PC-9 (cell line): Measurements from ENCODE around the gene MAPT. TPM values are rescaled to one million over a fixed set of nuclear protein-coding genes. Genes with fewer than 3 reads are reported as not detected.

ENCODE experiments used
- BruUV-seq: library from RNA; stranded (reverse); fragments of 400-500 nt; replicated peaks from 2 replicates; lab custom pipeline; 2021; lab: Mats Ljungman, UMichigan
- CTCF ChIA-PET: fragments of 300-600 bp; sonication (Branson Sonifier 250); formaldehyde crosslinking; loops from one replicate; lab custom pipeline; 2022; ENCODE audit warnings: antibody characterized with exemption; lab: Charles Lee
- POLR2A ChIA-PET: fragments of 300-600 bp; sonication (Branson Sonifier 250); formaldehyde crosslinking; loops from one replicate; lab custom pipeline; 2022; ENCODE audit warnings: antibody characterized with exemption; ENCODE audit not compliant: unreplicated experiment; lab: Charles Lee
- DNase-seq, 2 experiments: peaks; one replicate each; pipeline versions ENCODE4 v3.0.0 to v3.0.0-alpha.2; 2015 to 2022; ENCODE audit warnings: mixed read lengths in 1 of 2
- H2AFZ ChIP-seq: fragments of 200-600 bp; sonication (generic); 2 replicates; pipeline ENCODE4 v1.8.1; 2017; ENCODE audit warnings: antibody characterized with exemption
- H3F3A ChIP-seq: fragments of 200-600 bp; sonication (generic); 2 replicates; pipeline ENCODE4 v1.8.1; 2017; ENCODE audit warnings: antibody characterized with exemption, mild to moderate bottlenecking, low read depth; ENCODE audit not compliant: insufficient read depth
- H3K27ac ChIP-seq: fragments of 200-600 bp; sonication (generic); 2 replicates; pipeline ENCODE4 v1.6.1; 2016; ENCODE audit warnings: mixed run types
- H3K27me3 ChIP-seq: fragments of 200-600 bp; sonication (generic); 2 replicates; pipeline ENCODE4 v1.6.1; 2016; ENCODE audit warnings: low read depth, mixed run types; ENCODE audit not compliant: insufficient read depth
- H3K36me3 ChIP-seq: fragments of 200-600 bp; sonication (generic); 2 replicates; pipeline ENCODE4 v1.6.1; 2016; ENCODE audit warnings: low read depth, mixed run types
- H3K4me1 ChIP-seq: fragments of 200-600 bp; sonication (generic); replicated peaks from 2 replicates; pipeline ENCODE4 v1.6.1; 2016; ENCODE audit warnings: mixed run types; ENCODE audit not compliant: insufficient read depth
- H3K4me2 ChIP-seq: fragments of 200-600 bp; sonication (generic); 2 replicates; pipeline ENCODE4 v1.6.1; 2017; ENCODE audit warnings: mixed run types
- H3K4me3 ChIP-seq: fragments of 200-600 bp; sonication (generic); 2 replicates; pipeline ENCODE4 v1.6.1; 2016; ENCODE audit warnings: mixed run types
- H3K79me2 ChIP-seq: fragments of 200-600 bp; sonication (generic); 2 replicates; pipeline ENCODE4 v1.6.1; 2017; ENCODE audit warnings: low read depth, mixed run types
- H3K9me2 ChIP-seq: fragments of 200-600 bp; sonication (generic); 2 replicates; pipeline ENCODE4 v1.8.1; 2017; ENCODE audit warnings: mild to moderate bottlenecking; ENCODE audit not compliant: insufficient read depth
- H3K9me3 ChIP-seq: fragments of 200-600 bp; sonication (generic); 2 replicates; pipeline ENCODE4 v1.8.1; 2016; ENCODE audit warnings: low read depth; ENCODE audit not compliant: insufficient read depth
- H4K20me1 ChIP-seq: fragments of 200-600 bp; sonication (generic); 2 replicates; pipeline ENCODE4 v1.8.1; 2017; ENCODE audit not compliant: insufficient read depth
- EZH2 ChIP-seq: fragments of 200-600 bp; sonication (generic); IDR thresholded peaks from 2 replicates; pipeline ENCODE4 v1.8.0; 2017; ENCODE audit warnings: antibody characterized with exemption, low read depth
- intact Hi-C: fragments of 100-400 bp; cut with micrococcal nuclease; formaldehyde crosslinking; loops from one replicate; pipeline ENCODE4 v1.10.0; 2022; ENCODE audit not compliant: unreplicated experiment
- total RNA-seq: library from RNA; stranded (reverse); gene quantifications from 2 replicates; pipeline ENCODE4 v1.2.3, GENCODE V29; 2021
- TF ChIP-seq, protein P1 (sequence below): fragments of 200-600 bp; sonication (generic); conservative IDR thresholded peaks from 2 replicates; pipeline ENCODE4 v1.6.1; 2017; ENCODE audit warnings: mixed run types, antibody characterized with exemption, mild to moderate bottlenecking, moderate library complexity

Gene MAPT
- total RNA-seq, 1 experiment from 2014 or later = 0.85 TPM

DNA sequence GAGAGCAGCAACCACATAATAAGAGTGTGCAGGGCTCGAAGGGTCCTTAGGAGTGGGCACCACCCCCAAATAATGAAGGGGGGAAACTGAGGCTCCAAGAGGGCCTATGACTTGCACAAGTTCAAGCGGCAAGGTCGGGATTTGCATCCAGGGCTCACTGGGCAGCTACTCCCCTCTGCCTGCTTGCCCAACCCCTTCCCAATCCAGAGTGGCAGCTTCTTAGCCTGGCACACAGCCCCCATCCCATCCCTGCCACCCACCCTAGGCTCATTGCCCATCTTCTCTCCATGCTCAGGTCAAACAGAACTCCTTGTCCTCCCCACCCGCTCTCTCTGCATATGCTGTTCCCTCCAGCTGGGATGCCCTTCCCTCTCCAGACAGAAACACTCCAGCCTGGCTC is 47.3 kb upstream of the MAPT start:
- no peak overlapping the region for H3K4me3 ChIP-seq
- H3K79me2 ChIP-seq = no peaks in the 10 kb centered on the region
- ChIA-PET POLR2A (interaction anchor here (0.6 kb wide), 1 partner anchor 11 kb away, joined by 9 read pairs; no protein-coding TSS in a partner anchor), CTCF (no interaction called here)
- H3F3A ChIP-seq = no peaks in the 10 kb centered on the region
- H3K27ac ChIP-seq = no peak overlapping the region
- H3K4me1 ChIP-seq = no peaks in the 10 kb centered on the region
- H4K20me1 ChIP-seq = no peaks in the 10 kb centered on the region
- no peaks in the 10 kb centered on the region for H3K9me2 ChIP-seq
- intact Hi-C loops = no loop called here
- no peak overlapping the region for H2AFZ ChIP-seq
- H3K9me3 ChIP-seq = no peaks in the 10 kb centered on the region
- no peaks in the 10 kb centered on the region for H3K36me3 ChIP-seq
- peaks cover 96% of the 10 kb centered on the region for H3K27me3 ChIP-seq
- DNase-seq = no peak
- BruUV-seq = no TSS peak
- no peak overlapping the region for H3K4me2 ChIP-seq
- TF ChIP-seq EZH2 = no peak
- TF ChIP-seq, protein P1, sequence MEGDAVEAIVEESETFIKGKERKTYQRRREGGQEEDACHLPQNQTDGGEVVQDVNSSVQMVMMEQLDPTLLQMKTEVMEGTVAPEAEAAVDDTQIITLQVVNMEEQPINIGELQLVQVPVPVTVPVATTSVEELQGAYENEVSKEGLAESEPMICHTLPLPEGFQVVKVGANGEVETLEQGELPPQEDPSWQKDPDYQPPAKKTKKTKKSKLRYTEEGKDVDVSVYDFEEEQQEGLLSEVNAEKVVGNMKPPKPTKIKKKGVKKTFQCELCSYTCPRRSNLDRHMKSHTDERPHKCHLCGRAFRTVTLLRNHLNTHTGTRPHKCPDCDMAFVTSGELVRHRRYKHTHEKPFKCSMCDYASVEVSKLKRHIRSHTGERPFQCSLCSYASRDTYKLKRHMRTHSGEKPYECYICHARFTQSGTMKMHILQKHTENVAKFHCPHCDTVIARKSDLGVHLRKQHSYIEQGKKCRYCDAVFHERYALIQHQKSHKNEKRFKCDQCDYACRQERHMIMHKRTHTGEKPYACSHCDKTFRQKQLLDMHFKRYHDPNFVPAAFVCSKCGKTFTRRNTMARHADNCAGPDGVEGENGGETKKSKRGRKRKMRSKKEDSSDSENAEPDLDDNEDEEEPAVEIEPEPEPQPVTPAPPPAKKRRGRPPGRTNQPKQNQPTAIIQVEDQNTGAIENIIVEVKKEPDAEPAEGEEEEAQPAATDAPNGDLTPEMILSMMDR = no peak

GRCh38 chr17:45847747-45848146 is 46.6 kb upstream of the MAPT start:
- ChIA-PET POLR2A (interaction anchor here (0.6 kb wide), 1 partner anchor 10 kb away, joined by 9 read pairs; no protein-coding TSS in a partner anchor), CTCF (no interaction called here)
- Histone ChIP-seq H4K20me1 (no peaks in the 10 kb centered on the region), H3K4me2 (no peak overlapping the region), H2AFZ (no peak overlapping the region), H3F3A (no peaks in the 10 kb centered on the region), H3K4me1 (no peaks in the 10 kb centered on the region), H3K9me3 (no peaks in the 10 kb centered on the region), H3K36me3 (no peaks in the 10 kb centered on the region), H3K79me2 (no peaks in the 10 kb centered on the region), H3K4me3 (no peak overlapping the region), H3K27ac (no peak overlapping the region), H3K9me2 (no peaks in the 10 kb centered on the region), H3K27me3 (peaks cover 94% of the 10 kb centered on the region)
- TF ChIP-seq, protein P1 = no peak
- no peak for TF ChIP-seq EZH2
- intact Hi-C loops = no loop called here
- no peak for DNase-seq
- no TSS peak for BruUV-seq

GRCh38 chr17:45848405-45848804 is 45.9 kb upstream of the MAPT start:
- Histone ChIP-seq H3K36me3 (no peaks in the 10 kb centered on the region), H3K4me2 (no peak overlapping the region), H3F3A (no peaks in the 10 kb centered on the region), H3K4me1 (no peaks in the 10 kb centered on the region), H4K20me1 (no peaks in the 10 kb centered on the region), H3K4me3 (no peak overlapping the region), H3K79me2 (no peaks in the 10 kb centered on the region), H2AFZ (no peak overlapping the region), H3K27me3 (peaks cover 92% of the 10 kb centered on the region), H3K27ac (no peak overlapping the region), H3K9me2 (no peaks in the 10 kb centered on the region), H3K9me3 (no peaks in the 10 kb centered on the region)
- CTCF ChIA-PET = no interaction called here
- intact Hi-C loops = no loop called here
- BruUV-seq = no TSS peak
- POLR2A ChIA-PET = no interaction called here
- no peak for TF ChIP-seq EZH2
- TF ChIP-seq, protein P1 = no peak
- no peak for DNase-seq
